Mucosa of gallbladder (tissue), 1 donor: Measurements from ENCODE around the gene IFITM10. TPM values are rescaled to one million over a fixed set of nuclear protein-coding genes. Genes with fewer than 3 reads are reported as not detected.

ENCODE experiments used
- DNase-seq: peaks from one replicate; pipeline ENCODE4 v3.0.0-alpha.2; 2020; ENCODE audit warnings: low spot score
- total RNA-seq: library from RNA; stranded (reverse); gene quantifications from one replicate; pipeline ENCODE4 v1.2.1, GENCODE V29; 2021
- donor health status: DM: no; HTN: no; CAD: no.

IFITM10 gene
- total RNA-seq, 1 donor from 2014 or later, result 13.9 TPM

- DNase-seq, result no peak
Observed at GRCh38 chr11:1778141-1778911, 27.9 kb upstream of the IFITM10 start.

- no peak for DNase-seq
Observed at GRCh38 chr11:1777737-1778136, 27.3 kb upstream of the IFITM10 start.

- no peak for DNase-seq
Observed at GRCh38 chr11:1776944-1777715, 26.7 kb upstream of the IFITM10 start.

GRCh38 chr11:1776331-1776851 is 26.0 kb upstream of the IFITM10 start:
- DNase-seq, result no peak

DNA sequence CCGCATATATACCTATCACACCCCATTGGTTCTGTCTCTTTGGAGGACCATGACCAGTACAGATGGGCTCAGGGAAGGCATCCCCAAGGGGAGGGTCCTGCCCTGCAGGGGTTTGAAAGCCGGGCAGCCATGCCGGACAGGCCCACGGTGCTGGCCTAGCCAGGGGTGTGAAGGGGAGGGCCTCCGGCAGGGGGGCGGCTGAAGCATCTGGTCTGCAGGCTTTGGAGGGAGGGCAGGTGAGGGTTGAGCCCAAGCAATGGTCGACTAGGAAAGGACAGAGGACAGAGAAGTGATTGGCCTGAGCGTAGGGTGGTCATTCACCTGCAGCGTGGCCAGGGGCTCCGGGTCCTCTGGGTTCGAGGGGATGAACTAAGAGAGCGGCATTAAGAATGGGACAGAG is 24.5 kb upstream of the IFITM10 start:
- DNase-seq, result no peak

DNA sequence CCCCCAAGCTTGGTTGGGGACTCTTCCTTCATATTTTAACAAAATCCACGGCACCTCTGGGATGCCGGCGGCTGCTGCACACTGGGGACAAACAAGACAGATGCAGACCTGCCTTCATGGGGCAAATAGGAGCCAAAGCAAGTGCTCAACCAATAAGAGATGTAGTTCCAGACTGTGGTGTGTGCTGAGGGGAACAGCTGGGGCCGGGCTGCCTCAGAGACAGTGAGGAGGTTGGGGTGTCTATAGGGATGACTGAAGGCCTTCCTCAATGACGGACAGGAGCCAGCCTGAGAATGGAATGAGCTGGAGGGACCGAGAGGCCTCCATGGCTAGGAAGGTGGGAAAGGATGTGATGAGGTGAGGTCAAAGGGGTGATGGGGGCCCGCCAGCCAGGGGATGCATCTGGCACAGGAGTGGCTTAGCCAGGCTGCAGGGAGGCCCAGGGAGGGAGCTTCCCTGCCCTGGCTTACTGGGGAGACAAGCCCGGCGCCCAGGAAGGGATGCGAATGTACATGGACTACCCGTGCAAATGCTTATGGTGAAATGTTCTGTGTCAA is 23.7 kb upstream of the IFITM10 start:
- DNase-seq, result no peak

DNA sequence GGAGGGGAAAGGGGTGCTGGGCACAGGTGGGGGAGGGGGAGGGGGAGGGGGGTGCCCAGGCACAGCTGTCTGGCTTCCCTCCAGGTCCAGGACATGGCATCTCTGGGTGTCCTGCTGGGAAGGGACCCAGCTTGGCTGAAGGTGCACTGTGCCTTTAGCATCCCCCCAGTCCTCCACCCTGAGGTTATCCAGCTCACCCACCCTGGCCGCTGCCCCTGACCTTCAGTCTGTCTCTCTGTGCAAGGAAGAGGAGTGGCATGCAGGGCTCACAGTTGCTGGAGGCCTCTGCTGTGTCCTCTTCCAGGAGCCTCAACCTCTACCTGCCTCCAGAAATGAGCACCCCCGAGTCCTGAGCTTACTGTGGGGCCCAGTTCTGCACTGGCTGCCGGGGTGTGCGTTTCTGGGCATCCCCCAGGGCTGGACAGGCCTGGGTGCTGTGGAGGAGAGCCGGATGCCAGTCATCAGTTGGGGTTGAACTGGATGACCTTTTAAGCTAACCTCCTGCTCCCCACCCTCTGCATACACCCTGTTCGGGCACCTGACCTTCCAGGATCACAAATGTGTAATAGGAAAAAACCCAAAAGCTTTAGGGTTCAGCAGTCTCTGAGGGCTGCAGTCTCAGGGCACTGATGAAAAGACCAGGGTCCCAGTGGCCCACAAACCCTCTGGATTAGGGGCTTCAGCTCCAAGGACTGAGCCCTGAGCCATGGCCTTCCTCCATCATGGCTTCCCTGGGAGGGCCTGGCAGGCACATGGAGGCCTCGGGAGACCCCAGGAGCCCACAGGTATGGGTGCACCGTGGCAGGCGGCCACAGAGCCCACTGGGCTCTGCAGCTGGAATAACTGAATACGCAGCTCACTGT is 23.0 kb upstream of the IFITM10 start:
- peak; percentile 10 for DNase-seq

DNA sequence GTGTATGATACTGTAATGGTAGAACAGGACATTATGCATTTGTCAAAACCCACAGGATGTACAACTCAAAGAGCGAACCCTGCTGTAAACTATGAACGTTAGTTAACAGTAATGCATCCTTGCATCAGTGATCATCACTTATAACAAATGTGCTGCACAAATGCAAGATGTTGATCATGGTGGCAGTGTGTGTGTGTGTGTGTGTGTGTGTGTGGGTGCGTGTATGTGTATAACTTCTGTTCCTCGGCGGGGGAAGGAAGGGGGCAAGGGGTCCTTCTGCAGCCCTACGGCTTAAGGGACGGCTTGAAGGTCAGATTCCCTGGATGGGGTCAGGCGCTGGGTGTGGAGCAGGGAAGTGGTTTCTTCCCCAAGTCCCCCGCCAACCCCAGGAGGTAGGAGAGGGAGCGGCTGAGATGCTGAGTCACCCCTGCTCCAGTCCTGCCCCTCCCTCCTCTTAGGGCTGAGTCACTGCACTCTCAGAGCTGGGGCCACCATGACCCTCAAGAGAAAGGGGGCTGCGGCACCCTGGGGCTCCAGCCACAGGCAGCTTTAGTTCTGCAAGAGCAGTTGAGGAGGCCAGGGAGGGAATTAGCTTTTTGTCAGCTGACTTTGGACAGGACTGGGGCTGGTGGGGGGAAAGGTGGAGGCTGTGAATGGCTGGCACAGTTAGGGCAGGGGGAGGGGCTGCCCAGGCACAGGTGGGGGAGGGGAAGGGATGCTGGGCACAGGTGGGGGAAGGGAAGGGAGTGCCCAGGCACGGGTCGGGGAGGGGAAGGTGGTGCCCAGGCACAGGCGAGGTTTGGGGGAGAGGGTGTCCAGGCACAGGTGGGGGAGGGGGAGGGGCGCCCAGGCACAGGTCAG is 22.1 kb upstream of the IFITM10 start:
- peak; percentile 68 for DNase-seq

DNA sequence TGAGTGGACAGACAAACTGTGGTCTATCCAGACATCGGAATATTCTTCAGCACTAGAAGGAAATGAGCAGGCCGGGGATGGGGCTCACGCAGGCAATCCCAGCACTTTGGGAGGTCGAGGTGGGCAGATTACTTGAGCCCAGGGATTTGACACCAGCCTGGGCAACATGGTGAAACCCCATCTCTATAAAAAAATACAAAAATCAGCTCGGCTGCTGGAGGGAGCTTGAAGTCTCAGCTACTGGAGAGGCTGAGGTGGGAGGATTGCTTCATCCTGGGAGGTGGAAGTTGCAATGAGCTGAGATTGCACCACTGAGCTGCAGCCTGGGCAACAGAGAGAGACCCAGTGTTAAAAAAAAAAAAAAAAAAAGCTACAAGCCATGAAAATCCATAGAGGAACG is 21.3 kb upstream of the IFITM10 start:
- peak; percentile 12 for DNase-seq

DNA sequence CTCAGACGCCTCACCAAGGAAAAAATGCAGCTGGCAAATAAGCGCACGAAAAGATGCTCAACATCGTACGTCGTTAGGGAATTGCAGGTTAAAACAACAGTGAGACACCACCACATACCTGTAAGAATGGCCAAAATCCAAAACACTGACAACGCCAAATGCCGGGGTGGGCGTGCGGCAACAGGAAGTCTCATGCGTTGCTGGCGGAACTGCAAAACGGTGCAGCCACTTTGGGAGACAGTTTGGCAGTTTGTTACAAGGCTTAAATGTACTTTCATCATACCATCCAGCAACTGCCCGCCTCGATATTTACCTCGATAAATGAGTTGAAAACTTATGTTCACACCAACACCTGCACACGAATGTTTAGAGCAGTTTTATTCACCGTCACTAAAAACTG is 20.9 kb upstream of the IFITM10 start:
- DNase-seq, result no peak

GRCh38 chr11:1770528-1770927 is 20.1 kb upstream of the IFITM10 start:
- no peak for DNase-seq

DNA sequence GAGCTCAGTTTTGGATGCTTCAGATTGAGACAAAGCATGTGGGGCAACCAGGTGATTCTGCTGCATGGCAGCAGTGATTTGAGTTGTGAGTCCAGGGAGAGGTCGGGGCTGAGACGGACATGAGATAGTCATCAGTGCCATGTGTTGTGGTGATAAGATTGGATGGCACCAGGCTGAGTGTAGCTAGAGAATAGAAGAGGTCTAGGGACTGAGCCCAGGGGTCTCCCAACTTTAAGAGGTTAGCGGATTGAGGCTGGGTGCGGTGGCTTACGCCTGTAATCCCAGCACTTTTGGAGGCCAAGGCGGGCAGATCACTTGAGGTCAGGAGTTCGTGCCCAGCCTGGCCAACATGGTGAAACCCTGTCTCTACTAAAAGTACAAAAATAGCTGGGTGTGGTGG is 19.7 kb upstream of the IFITM10 start:
- DNase-seq, result no peak

- DNase-seq, result peak; percentile 92
Observed at GRCh38 chr11:1769304-1769936, 19.0 kb upstream of the IFITM10 start.

GRCh38 chr11:1768141-1768469 is 17.7 kb upstream of the IFITM10 start:
- DNase-seq, result no peak

- DNase-seq, result no peak
Observed at GRCh38 chr11:1767399-1768140, 17.2 kb upstream of the IFITM10 start.

GRCh38 chr11:1766719-1767398 is 16.5 kb upstream of the IFITM10 start:
- no peak for DNase-seq

- no peak for DNase-seq
Observed at GRCh38 chr11:1765871-1766718, 15.7 kb upstream of the IFITM10 start.
